ENCODE results near the gene NRP1. TPM values are rescaled to one million over a fixed set of nuclear protein-coding genes. Genes with fewer than 3 reads are reported as not detected.
A peak's percentile ranks its signal among the peaks of the same experiment; 100 is the strongest.
"Not testable (repeated sequence)": the region's sequence is repeated elsewhere in the genome, so short reads cannot be mapped to it uniquely, and the experiment has no call there.

The NRP1 gene
- total RNA-seq, 2 donors from 2014 or later: 12.3 to 26.5 TPM

GRCh38 chr10:33152750-33153149, 181.7 kb downstream of the NRP1 start:
- ATAC-seq (no peak), DNase-seq (no peak)
- intact Hi-C loops (cut with DNase I, micrococcal nuclease): no loop called here

- ATAC-seq (no peak), DNase-seq (no peak)
- intact Hi-C loops (cut with DNase I, micrococcal nuclease): no loop called here
Observed at GRCh38 chr10:33152146-33152545, 182.3 kb downstream of the NRP1 start.

- DNase-seq (no peak), ATAC-seq (no peak)
- intact Hi-C loops (cut with DNase I, micrococcal nuclease): no loop called here
Observed at GRCh38 chr10:33151344-33151864, 183.1 kb downstream of the NRP1 start.

GRCh38 chr10:33150889-33151288, 183.6 kb downstream of the NRP1 start:
- no peak for ATAC-seq
- intact Hi-C loops (cut with DNase I, micrococcal nuclease): no loop called here
- DNase-seq: no peak

GRCh38 chr10:33150146-33150545, 184.3 kb downstream of the NRP1 start:
- ATAC-seq (no peak), DNase-seq (no peak)
- intact Hi-C loops (cut with DNase I, micrococcal nuclease): no loop called here

- ATAC-seq (no peak), DNase-seq (no peak)
- intact Hi-C loops (cut with DNase I, micrococcal nuclease): no loop called here
Observed at GRCh38 chr10:33147013-33147310, 187.5 kb downstream of the NRP1 start.

- ATAC-seq: no peak
- no peak for DNase-seq
- intact Hi-C loops (cut with DNase I, micrococcal nuclease): no loop called here
Observed at GRCh38 chr10:33146189-33147012, 188.1 kb downstream of the NRP1 start.

GRCh38 chr10:33145451-33146188, 188.8 kb downstream of the NRP1 start:
- ATAC-seq (no peak), DNase-seq (no peak)
- intact Hi-C loops (cut with DNase I, micrococcal nuclease): no loop called here

- intact Hi-C loops (cut with DNase I, micrococcal nuclease): no loop called here
- no peak for ATAC-seq
- DNase-seq: no peak
Observed at GRCh38 chr10:33143160-33143728, 191.2 kb downstream of the NRP1 start.

- DNase-seq (no peak), ATAC-seq (no peak)
- intact Hi-C loops (cut with DNase I, micrococcal nuclease): no loop called here
Observed at GRCh38 chr10:33142295-33142694, 192.2 kb downstream of the NRP1 start.

GRCh38 chr10:33141251-33141650, 193.2 kb downstream of the NRP1 start:
- ATAC-seq (no peak), DNase-seq (no peak)
- intact Hi-C loops (cut with DNase I, micrococcal nuclease): no loop called here

- DNase-seq (no peak), ATAC-seq (no peak)
- intact Hi-C loops (cut with DNase I, micrococcal nuclease): no loop called here
Observed at GRCh38 chr10:33139181-33139646, 195.3 kb downstream of the NRP1 start.

- ATAC-seq; intact Hi-C loops (cut with DNase I, micrococcal nuclease); DNase-seq: not testable (repeated sequence)
Observed at GRCh38 chr10:33138686-33139085, 195.8 kb downstream of the NRP1 start.

- DNase-seq (no peak), ATAC-seq (no peak)
- intact Hi-C loops (cut with DNase I, micrococcal nuclease): no loop called here
Observed at GRCh38 chr10:33137356-33138005, 197.0 kb downstream of the NRP1 start.

GRCh38 chr10:33136781-33137180, 197.7 kb downstream of the NRP1 start:
- DNase-seq (no peak), ATAC-seq (peak; percentile 40)
- intact Hi-C loops (cut with DNase I, micrococcal nuclease): no loop called here

GRCh38 chr10:33136271-33136670, 198.2 kb downstream of the NRP1 start:
- ATAC-seq: no peak
- no peak for DNase-seq
- intact Hi-C loops (cut with DNase I, micrococcal nuclease): no loop called here

GRCh38 chr10:33134011-33134751, 200.3 kb downstream of the NRP1 start:
- ATAC-seq (peak; percentile 99), DNase-seq (peak; percentile 57 to 87)
- intact Hi-C loops (cut with DNase I, micrococcal nuclease): no loop called here

- DNase-seq (no peak), ATAC-seq (no peak)
- intact Hi-C loops (cut with DNase I, micrococcal nuclease): no loop called here
Observed at GRCh38 chr10:33133557-33133956, 200.9 kb downstream of the NRP1 start.

GRCh38 chr10:33132626-33133025, 201.8 kb downstream of the NRP1 start:
- intact Hi-C loops (cut with DNase I, micrococcal nuclease): no loop called here
- ATAC-seq (no peak), DNase-seq (no peak)

Data from left colon (tissue), 2 donors.